Spleen (tissue), 11 donors: ENCODE results near the gene SRCIN1. TPM values are rescaled to one million over a fixed set of nuclear protein-coding genes. Genes with fewer than 3 reads are reported as not detected.
"Not testable (repeated sequence)": the region's sequence is repeated elsewhere in the genome, so short reads cannot be mapped to it uniquely, and the experiment has no call there.

ENCODE experiments used
- DNase-seq: peaks from one replicate; pipeline ENCODE4 v3.0.0-alpha.2; 2020
- H3K27ac ChIP-seq, 8 donors: fragments of 200-600 bp; sonication (generic) in 7 of 8; 1 replicate in 4 of 8; 2 replicates in 4 of 8; pipeline versions ENCODE4 v1.5.0 to v1.8.0; 2016 to 2021; ENCODE audit warnings: inconsistent platforms in 4 of 8, mild to moderate bottlenecking in 4 of 8, moderate library complexity in 1 of 8
- H3K27me3 ChIP-seq, 7 donors: fragments of 200-600 bp; sonication (generic) in 6 of 7; replicated peaks in 1 of 7; 1 replicate in 4 of 7; 2 replicates in 3 of 7; pipeline versions ENCODE4 v1.5.0 to v1.8.0; 2016 to 2021; ENCODE audit warnings: inconsistent platforms in 3 of 7, mild to moderate bottlenecking in 1 of 7
- H3K36me3 ChIP-seq, 6 donors: fragments of 200-600 bp; sonication (generic) in 5 of 6; 1 replicate in 4 of 6; 2 replicates in 2 of 6; pipeline versions ENCODE4 v1.5.0 to v1.8.0; 2016 to 2021; ENCODE audit warnings: inconsistent platforms in 2 of 6
- H3K4me1 ChIP-seq, 6 donors: fragments of 200-600 bp; sonication (generic) in 5 of 6; 1 replicate in 3 of 6; 2 replicates in 3 of 6; pipeline versions ENCODE4 v1.5.0 to v1.8.0; 2016 to 2021; ENCODE audit warnings: inconsistent platforms in 3 of 6
- H3K4me3 ChIP-seq, 8 donors: fragments of 200-600 bp; sonication (generic) in 7 of 8; 1 replicate in 4 of 8; 2 replicates in 4 of 8; pipeline versions ENCODE4 v1.5.0 to v1.8.0; 2016 to 2021; ENCODE audit warnings: inconsistent platforms in 4 of 8, mild to moderate bottlenecking in 4 of 8, moderate library complexity in 2 of 8
- H3K9me3 ChIP-seq, 8 donors: fragments of 200-600 bp; sonication (generic) in 7 of 8; 1 replicate in 4 of 8; 2 replicates in 4 of 8; pipeline versions ENCODE4 v1.5.0 to v1.8.0; 2016 to 2021; ENCODE audit warnings: inconsistent platforms in 4 of 8
- POLR2A ChIP-seq, 3 donors: fragments of 450-650 bp; IDR thresholded peaks; one replicate each; pipeline ENCODE4 v1.5.1; 2017; ENCODE audit warnings: antibody characterized with exemption in 3 of 3, mild to moderate bottlenecking in 1 of 3
- POLR2AphosphoS5 ChIP-seq, 3 donors: sonication (generic); formaldehyde crosslinking; IDR thresholded peaks; one replicate each; pipeline ENCODE4 v1.5.1; 2017; ENCODE audit warnings: antibody characterized with exemption in 3 of 3
- WGBS, 5 donors: extraction: QIAGEN DNeasy Blood & Tissue Kit in 3 of 5; methylation state at CpG; one replicate each; pipeline versions ENCODE4 v1.1.5 to v1.1.7; 2013 to 2018; 5-methylcytosine and 5-hydroxymethylcytosine counted together
- intact Hi-C: fragments of 100-400 bp; cut with DNase I; formaldehyde crosslinking; loops from one replicate; pipeline ENCODE4 v1.15.0; 2023; ENCODE audit warnings: low total_unique reads
- polyA plus RNA-seq, 3 donors: library from polyadenylated mRNA; stranded (reverse); fragments of 200-250 nt; gene quantifications; one replicate each; pipeline ENCODE4 v1.2.1, GENCODE V29; 2013
- total RNA-seq, 7 donors: library from RNA; depleted of rRNA in 3 of 7; stranded (reverse); fragments of >200 nt in 3 of 7; fragmentation: NEBNext Ultra II Directional in 4 of 7; extraction: Animal tissue kit (Norgen Biotek cat#: 25700) in 4 of 7; gene quantifications; one replicate each; pipeline versions ENCODE4 v1.1.0 to v1.2.1, GENCODE V29; 2016 to 2021
- TF ChIP-seq, protein P1 (sequence below), 11 experiments: fragments of 200-600 bp in 7 of 11; fragments of 450-650 bp in 4 of 11; sonication (generic) in 4 of 11; IDR thresholded peaks in 8 of 11; conservative IDR thresholded peaks in 3 of 11; 1 replicate in 7 of 11; 2 replicates in 4 of 11; pipeline versions ENCODE4 v1.4.0 to v1.8.0; 2016 to 2021; ENCODE audit warnings: antibody characterized with exemption in 11 of 11, inconsistent platforms in 4 of 11, mild to moderate bottlenecking in 1 of 11
- donor health status: healthy with polysubstance abuse.
- donor health status: DM: no; HTN: no; CAD: no; lungs with moderate emphysema.
- donor health status: DM: no; HTN: no; CAD: no.
- donor health status: Bipolar disorder and iron deficiency.
- donor health status: healthy.
- donor health status: DM: no; HTN: no; CAD: no.
- donor health status: DM: yes; HTN: yes; CAD: no.

The SRCIN1 gene
- total and polyA plus RNA-seq, 10 donors, result 0.32 to 3.5 (median 1.5) TPM

DNA sequence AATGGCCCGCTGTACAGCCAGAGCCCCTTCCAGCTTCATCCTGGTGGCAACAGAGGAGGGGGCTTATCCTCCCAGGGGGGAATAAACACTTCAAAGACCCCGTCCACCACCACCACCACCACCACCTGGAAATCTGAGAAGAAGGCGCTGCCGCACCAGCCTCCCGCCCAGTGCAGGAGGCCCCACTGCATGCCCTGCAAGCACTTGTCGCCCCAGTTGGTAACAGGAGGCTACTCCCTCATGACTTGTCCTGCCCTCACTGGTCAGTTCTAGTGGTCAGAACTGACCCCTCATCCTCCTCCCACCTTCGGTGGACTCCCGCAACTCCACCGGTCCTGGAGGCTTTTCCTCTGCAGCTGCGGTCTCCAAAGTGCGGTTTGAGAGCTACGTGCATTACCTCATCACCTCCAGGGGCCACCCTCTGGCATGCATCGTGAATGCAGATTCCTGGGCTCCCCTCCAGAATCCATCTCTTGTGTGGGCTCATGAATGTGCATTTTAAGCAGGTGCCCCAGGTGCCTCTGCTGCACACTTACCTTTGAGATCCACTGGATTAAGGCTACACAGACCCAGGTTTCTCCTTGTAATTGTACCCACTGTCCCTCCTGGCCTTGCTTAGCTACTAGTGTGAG is 71.8 kb downstream of the SRCIN1 start:
- 79 to 89% (median 85%) methylated on average over 12 to 13 of the region's 13 CpGs for WGBS, 5 donors
- intact Hi-C loops, result no loop called here
- Histone ChIP-seq H3K27me3 (peaks cover 0 to 68% (median 9%) of the 10 kb centered on the region in 7 donors), H3K36me3 (no peaks in the 10 kb centered on the region), H3K9me3 (no peaks in the 10 kb centered on the region), H3K27ac (no peak overlapping the region), H3K4me1 (no peaks in the 10 kb centered on the region), H3K4me3 (no peak overlapping the region)
- DNase-seq, result no peak
- TF ChIP-seq POLR2A (IDR thresholded peaks at IDR 0.05) (no peak), POLR2AphosphoS5 (IDR thresholded peaks at IDR 0.05) (no peak)
- TF ChIP-seq, protein P1, sequence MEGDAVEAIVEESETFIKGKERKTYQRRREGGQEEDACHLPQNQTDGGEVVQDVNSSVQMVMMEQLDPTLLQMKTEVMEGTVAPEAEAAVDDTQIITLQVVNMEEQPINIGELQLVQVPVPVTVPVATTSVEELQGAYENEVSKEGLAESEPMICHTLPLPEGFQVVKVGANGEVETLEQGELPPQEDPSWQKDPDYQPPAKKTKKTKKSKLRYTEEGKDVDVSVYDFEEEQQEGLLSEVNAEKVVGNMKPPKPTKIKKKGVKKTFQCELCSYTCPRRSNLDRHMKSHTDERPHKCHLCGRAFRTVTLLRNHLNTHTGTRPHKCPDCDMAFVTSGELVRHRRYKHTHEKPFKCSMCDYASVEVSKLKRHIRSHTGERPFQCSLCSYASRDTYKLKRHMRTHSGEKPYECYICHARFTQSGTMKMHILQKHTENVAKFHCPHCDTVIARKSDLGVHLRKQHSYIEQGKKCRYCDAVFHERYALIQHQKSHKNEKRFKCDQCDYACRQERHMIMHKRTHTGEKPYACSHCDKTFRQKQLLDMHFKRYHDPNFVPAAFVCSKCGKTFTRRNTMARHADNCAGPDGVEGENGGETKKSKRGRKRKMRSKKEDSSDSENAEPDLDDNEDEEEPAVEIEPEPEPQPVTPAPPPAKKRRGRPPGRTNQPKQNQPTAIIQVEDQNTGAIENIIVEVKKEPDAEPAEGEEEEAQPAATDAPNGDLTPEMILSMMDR (IDR thresholded peaks at IDR 0.05 in 8 of 11, conservative IDR thresholded peaks at IDR 0.05 in 3 of 11), result no peak

- 71 to 87% (median 80%) methylated on average over 8 to 9 of the region's 9 CpGs for WGBS, 5 donors
- TF ChIP-seq POLR2AphosphoS5 (IDR thresholded peaks at IDR 0.05), result no peak
- TF ChIP-seq, protein P1 (IDR thresholded peaks at IDR 0.05 in 8 of 11, conservative IDR thresholded peaks at IDR 0.05 in 3 of 11), result no peak
- TF ChIP-seq POLR2A (IDR thresholded peaks at IDR 0.05), result no peak
- Histone ChIP-seq H3K27me3 (peaks cover 0 to 73% (median 9%) of the 10 kb centered on the region in 7 donors), H3K36me3 (no peaks in the 10 kb centered on the region), H3K9me3 (no peaks in the 10 kb centered on the region), H3K4me1 (no peaks in the 10 kb centered on the region), H3K4me3 (no peak overlapping the region), H3K27ac (no peak overlapping the region)
- DNase-seq, result no peak
- intact Hi-C loops, result no loop called here
Observed at GRCh38 chr17:38533241-38533640, 72.5 kb downstream of the SRCIN1 start.

DNA sequence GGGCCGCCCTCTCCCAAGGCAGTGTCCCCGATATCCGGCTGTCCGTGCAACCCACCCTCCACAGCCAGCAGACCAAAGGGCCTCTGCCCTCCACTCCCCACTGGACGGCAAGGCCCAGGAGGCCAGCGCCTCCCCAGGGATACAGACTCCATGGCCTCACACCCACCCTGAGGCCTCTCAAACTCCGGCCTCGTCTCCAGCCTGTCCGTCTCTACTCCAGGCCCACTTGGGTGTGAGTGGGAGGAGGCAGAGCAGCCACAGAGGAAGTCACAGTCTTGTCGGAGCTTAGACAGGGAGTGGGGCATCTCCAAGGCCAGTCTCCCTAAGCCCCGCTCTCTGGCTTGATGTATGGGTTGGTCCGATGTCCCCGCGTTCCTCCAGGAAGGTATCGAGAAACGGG is 73.3 kb downstream of the SRCIN1 start:
- no peak overlapping the region for H3K4me3 ChIP-seq
- H3K4me1 ChIP-seq, result no peaks in the 10 kb centered on the region
- H3K27me3 ChIP-seq, result peaks cover 0 to 76% (median 9%) of the 10 kb centered on the region in 7 donors
- no peaks in the 10 kb centered on the region for H3K9me3 ChIP-seq
- H3K36me3 ChIP-seq, result no peaks in the 10 kb centered on the region
- intact Hi-C loops, result no loop called here
- DNase-seq, result no peak
- no peak overlapping the region for H3K27ac ChIP-seq
- WGBS, 5 donors, result 78 to 88% (median 81%) methylated on average over 15 to 16 of the region's 16 CpGs
- no peak for TF ChIP-seq POLR2AphosphoS5 (IDR thresholded peaks at IDR 0.05)
- TF ChIP-seq POLR2A (IDR thresholded peaks at IDR 0.05), result no peak
- TF ChIP-seq, protein P1 (IDR thresholded peaks at IDR 0.05 in 8 of 11, conservative IDR thresholded peaks at IDR 0.05 in 3 of 11), result no peak

DNA sequence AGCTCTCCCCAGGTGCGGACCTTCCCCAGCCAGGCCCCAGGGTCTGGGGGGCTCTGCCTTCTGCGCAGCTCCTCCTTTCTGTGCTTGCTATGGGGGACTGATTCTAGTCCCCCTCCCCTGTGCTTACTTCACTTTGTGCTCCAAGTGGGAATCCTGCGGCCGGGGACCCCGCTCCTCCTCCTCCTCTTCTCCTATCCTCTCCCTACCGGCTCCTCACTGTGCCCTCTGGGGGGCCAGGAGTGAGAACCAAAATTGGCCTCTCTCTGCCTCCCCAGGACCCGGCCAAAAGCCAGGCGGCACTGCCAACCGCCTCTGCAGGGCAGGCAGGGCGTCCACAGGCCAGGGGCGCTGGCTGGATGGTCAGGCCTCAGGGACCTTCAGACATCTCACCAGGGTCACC is 74.0 kb downstream of the SRCIN1 start:
- DNase-seq, H3K36me3 ChIP-seq, H3K4me1 ChIP-seq, H3K27ac ChIP-seq, intact Hi-C loops, H3K4me3 ChIP-seq, H3K9me3 ChIP-seq: not testable (repeated sequence)
- peaks cover 0 to 74% (median 9%) of the 10 kb centered on the region in 7 donors for H3K27me3 ChIP-seq
- WGBS, 5 donors, result 86 to 94% (median 93%) methylated on average over 6 to 10 of the region's 11 CpGs

GRCh38 chr17:38530856-38531255 is 74.9 kb downstream of the SRCIN1 start:
- H3K27me3 ChIP-seq, result peaks cover 0 to 65% (median 1%) of the 10 kb centered on the region in 7 donors
- H3K4me1 ChIP-seq, H3K36me3 ChIP-seq, H3K9me3 ChIP-seq, intact Hi-C loops, DNase-seq, H3K27ac ChIP-seq, H3K4me3 ChIP-seq: not testable (repeated sequence)
- whole genome bisulfite sequencing, 5 donors, result 62 to 80% (median 74%) methylated on average over 7 to 11 of the region's 11 CpGs

DNA sequence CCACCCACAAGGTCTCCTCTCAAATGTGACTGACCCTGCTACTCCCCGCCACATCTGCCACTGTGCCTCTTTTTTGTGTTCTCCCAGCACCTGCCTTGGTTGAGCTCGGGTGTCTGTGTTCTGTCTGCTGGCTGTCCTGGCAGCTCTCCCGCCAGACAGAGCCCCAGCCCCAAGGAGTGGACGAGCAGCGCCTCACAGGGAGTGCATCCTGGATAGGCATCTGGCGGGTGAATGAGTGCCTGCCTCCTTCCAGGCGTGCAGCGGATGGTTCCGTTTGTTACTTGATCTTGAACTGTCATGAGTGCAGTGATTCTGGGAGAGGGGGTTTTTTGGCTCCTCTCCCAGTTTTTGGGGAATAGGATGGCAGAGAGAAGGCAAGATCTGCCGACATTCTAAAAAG is 77.6 kb downstream of the SRCIN1 start:
- peaks cover 0 to 55% (median 0%) of the 10 kb centered on the region in 7 donors for H3K27me3 ChIP-seq
- H3K9me3 ChIP-seq, DNase-seq, intact Hi-C loops, H3K36me3 ChIP-seq, H3K4me1 ChIP-seq, H3K27ac ChIP-seq, H3K4me3 ChIP-seq: not testable (repeated sequence)
- WGBS, 5 donors, result 41 to 60% (median 47%) methylated on average over 10 of the region's 10 CpGs

- WGBS, 5 donors, result 61 to 66% (median 64%) methylated on average over 8 of the region's 8 CpGs
- H3K4me1 ChIP-seq, H3K9me3 ChIP-seq, intact Hi-C loops, DNase-seq, H3K4me3 ChIP-seq, H3K27ac ChIP-seq, H3K36me3 ChIP-seq: not testable (repeated sequence)
- peaks cover 0 to 39% (median 0%) of the 10 kb centered on the region in 7 donors for H3K27me3 ChIP-seq
Observed at GRCh38 chr17:38526526-38526925, 79.2 kb downstream of the SRCIN1 start.
